ENCODE data around the gene SH3GLB2.

- TF ChIP-seq CTCF (IDR thresholded peaks at IDR 0.05; ENCODE audit: low read length) = no peak
- no peak for TF ChIP-seq EZH2 (IDR thresholded peaks at IDR 0.05; ENCODE audit: borderline replicate concordance, low read length)
Measured at GRCh38 chr9:129075996-129076639, 48.0 kb upstream of the SH3GLB2 start.

All from OCI-LY1 (cell line).